ENCODE measurements around the gene CPB2.

Gene CPB2

DNA sequence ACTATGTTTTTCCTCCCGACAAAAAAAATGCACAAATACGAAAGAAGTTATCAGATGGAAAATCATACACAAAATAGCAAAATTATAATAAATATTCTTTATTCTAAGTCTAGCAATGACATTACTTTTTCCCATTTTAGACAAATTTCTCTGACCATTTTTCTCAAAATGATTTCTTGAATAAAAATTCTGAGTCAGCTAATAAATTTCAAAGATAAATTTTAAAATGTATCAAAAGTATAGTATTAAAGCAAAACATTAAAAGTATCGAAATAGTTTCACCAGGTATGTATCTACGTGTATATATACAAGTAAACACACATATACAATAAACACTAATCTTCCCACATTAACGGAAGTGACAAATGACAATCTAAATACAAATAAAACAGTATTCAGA, 61.2 kb downstream of the CPB2 start:
- DNase-seq: no peak

DNA sequence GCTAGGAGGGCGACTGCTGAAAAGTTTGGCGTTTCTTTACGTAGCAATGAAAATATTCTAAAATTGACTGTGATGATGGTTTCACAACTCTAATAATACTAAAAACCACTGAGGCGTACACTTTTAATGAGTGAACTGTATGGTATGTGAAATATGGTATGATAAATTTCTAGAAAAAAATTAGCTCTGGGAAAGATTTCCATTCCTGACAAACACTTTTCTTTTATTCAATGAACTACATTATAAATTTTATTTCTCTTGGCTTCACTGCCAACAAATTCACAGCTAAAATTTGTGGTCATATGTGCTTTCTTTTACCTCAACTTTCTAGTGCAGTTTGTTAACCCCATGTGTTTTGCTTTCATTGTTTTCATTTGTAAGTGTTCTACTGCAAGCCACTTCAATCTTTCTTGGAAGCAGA, 63.4 kb downstream of the CPB2 start:
- no peak for DNase-seq

DNA sequence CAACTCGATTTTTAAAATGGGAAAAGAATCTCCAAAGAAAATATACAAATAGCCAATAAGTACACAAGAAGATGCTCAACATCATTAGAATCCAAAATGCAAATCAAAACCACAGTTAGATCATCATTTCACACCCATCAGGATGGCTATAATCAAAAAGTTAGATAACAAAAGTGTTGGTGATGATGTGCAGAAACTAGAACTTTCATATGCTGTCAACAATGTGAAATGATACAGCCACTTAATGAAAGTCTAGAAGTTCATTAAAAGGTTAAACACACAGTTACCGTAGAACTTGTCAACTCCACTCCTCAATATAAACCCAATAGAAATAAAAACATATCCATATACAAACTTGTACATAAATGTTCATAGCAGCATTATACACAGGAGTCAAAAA, 64.1 kb downstream of the CPB2 start:
- DNase-seq: no peak

DNA sequence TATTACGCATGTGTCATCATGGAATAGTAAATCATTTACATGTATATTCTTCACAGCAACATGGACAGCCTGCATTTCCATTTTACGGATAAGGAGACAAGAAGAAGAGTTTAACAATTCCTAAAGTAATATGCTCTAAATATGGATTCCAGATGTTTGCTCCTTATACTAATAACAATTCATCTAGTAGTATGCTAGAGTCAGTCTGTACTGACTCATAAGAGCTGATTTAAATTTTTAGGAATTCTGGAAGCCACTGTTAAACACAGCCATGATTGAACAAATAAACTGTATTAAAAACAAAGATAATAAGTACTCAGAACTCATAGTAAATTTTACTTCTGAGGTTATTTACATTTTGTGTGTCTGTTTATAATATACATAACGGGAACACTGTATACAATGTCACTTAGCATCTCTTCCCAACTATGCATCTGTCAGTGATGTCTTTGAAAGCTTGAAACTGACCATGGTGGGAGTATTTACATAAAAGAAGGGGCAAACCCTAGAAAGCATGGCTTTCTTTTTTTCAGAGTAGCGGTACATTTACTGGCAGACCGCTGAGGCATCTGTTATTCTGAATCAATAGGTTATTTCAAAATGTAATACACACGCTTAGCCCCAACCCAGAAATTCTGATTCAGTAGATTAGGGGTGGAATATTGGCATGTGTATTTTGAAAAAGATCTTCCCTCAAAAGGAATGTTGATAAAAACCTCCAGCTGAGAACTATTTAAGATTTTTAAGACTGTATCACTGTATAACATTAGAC, 65.2 kb downstream of the CPB2 start:
- no peak for DNase-seq

DNA sequence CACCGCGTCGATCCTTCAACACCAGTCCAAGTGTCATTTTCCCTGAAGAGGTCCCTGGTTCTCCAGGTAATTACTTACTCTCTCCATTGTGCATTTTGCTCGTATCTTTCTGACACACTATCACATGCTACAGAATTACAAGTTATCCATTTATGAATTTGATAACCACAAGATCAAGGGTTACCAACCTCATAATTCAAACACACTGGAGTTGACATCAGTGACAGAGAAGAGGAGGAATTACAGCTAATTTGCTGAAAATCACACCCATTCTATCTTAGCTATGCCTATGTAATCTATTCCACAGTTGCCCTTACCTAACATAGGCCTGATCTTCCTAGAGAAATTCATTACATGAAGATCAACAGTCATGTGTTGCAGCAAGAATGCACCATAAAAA, 66.5 kb downstream of the CPB2 start:
- no peak for DNase-seq

DNA sequence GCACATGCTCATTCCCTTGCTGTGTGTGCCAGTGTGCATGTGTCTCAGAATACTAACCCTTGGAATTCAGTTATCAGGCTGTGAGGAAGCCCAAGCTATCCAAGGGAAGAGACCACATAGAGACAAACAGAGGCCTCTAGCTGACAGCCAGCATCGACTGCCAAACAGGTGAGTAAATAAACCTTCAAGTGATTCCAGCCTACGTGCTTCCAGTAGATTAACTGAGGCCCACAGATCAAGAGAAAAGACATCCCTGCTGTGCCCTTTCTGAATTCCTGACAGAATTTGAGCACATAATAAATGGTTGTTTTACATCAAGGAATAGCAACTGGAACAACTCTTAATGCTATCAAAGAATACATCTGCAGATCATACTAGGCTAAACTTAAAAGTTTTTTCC, 69.8 kb downstream of the CPB2 start:
- no peak for DNase-seq

DNA sequence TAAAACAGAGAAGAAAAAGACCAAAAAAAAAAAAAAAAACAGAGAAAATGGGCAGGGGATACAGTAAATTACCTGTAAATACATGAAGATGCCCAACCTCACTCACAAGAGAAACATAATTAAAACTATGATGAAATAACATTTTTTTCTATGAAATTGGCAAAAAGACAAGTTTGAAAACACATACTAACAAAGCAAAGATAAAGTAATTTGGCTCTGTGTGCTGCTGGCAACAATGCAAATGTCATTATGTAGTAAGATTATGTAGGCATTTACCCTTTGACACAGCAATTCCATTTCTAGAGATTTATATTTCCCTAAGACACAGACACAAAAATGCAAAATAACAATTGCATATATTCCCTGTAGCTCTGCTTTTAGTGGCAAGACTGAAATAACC, 72.5 kb downstream of the CPB2 start:
- no peak for DNase-seq

DNA sequence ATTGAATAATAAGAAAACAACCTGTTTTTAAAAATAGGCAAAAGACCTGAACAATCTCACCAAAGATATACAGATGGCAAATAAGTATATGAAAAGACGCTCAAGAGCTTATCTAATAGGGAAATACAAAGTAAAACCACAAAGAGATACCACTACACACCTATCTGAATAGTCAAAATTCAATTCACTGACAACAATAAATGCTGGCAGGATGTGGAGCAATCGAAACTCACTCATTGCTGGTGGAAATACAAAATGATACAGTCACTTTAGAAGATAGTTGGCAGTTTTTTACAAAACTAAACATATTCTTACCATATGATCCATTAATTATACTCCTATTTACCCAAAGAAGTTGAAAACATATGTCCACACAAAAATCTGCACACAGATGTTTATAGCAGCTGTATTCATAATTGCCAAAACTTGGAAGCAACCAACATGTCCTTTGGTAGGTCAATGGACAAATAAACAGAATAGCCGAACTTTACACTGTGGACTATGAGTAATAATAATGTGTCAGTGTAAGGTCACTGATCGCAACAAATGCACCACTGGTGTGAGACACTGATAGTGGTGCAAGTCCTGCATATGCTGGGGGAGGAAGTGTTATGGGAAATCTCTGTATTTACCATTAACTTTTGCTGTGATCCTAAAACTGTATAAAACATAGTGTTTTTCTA, 73.1 kb downstream of the CPB2 start:
- DNase-seq: no peak

DNA sequence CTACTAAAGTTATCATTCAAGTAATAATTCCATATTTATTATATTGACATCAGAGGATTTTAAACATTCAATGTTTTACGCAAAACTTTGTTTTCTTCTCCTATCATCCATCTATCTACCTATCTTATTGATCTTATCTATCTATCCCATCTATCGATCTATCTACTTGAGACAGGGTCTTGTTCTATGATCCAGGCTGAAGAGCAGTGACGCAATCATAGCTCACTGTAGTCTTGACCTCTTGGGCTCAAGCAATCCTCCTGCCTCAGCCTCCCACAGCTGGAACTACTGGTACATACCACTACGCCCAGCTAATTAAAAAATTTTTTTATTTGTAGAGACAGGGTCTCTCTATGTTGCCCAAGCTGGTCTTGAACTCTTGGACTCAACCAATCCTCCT, 79.7 kb downstream of the CPB2 start:
- no peak for DNase-seq

DNA sequence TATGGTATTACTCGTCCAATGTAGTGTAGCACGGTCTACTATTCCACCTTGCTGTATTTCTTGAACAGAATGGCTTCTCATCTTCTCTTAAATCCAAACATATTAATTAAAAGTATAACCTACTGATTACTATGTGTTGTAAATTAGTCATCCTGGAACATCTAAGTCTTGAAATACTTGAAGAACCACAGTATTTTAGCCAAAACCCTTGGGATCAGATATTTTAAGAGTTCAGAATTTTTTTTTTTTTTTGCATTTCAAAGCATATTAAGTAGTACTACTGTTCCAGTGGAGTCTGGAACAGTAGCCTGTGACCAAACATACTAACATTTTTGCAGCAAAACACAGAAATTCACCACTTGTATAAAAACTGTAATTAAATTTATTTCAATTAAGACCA, 82.4 kb downstream of the CPB2 start:
- DNase-seq: no peak

DNA sequence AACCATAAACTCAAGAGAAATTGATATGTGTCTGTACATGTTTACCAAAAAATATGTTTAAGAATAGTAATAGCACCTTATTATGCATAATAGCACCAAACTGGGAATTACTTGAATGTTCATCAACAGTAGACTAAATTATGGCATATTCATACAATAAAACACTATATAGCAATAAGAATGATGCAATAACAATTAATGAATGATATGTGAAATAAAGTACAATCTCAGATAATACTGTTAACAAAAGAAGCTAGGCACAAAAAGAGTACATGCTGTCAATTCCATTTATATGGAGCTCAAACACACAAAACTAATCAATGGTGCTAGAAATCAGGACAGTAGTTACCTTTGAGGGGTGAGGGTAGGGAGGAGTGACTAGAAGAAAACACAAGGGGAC, 88.6 kb downstream of the CPB2 start:
- DNase-seq: no peak

DNA sequence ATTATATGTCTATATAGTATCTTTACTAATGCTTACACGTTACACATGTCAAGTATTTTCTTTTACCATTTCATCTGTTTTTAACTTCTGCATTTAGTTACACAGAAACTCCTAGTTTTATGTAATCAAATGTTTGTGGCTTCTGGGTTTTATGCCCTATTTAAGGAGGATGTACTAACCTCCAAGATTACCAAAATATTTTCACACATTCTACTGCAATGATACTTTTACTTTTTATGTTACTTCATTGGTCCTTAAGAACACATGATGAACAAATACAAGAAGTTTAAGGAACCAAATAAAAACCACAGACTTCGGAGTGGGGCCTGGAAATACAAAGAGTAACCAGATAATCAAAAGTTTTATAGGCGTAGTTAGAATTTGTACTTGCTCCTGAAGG, 89.5 kb downstream of the CPB2 start:
- no peak for DNase-seq

DNA sequence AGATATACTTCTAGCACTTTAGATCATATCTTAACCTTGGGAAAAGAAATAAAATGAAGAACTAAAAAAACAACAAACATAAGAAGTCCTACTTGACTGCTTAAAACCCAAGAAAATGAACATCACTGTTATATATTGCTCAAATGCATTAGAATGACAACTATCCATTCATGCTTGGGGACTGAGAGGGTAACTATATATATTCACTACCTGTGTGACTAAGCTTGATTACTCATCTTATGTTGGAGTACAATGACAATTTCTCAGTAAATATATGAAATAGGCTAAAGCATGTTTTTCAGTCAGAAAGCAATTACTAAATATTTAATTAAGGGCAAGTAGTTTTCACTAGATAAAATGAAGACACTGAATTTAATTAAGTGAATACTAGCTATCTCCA, 92.4 kb downstream of the CPB2 start:
- peak; percentile 3 for DNase-seq

DNA sequence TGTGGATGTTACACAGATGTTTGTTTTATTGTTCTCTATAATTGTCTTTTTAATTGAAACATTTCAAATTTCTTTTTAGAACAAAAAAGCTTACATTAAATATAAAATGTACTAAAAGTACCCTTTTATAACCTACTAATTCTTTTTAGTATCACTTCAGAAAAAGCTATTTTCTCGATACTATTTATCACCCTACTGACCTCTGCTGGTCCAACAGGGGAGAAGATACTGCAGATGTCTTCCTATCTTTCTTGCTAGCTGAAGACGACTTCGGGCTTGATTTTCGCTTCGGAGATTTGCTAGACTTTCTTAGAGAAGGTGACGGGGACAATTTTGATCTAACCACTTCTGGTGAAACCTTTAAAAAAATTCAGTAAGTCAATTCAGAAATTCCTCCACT, 94.7 kb downstream of the CPB2 start:
- no peak for DNase-seq

DNA sequence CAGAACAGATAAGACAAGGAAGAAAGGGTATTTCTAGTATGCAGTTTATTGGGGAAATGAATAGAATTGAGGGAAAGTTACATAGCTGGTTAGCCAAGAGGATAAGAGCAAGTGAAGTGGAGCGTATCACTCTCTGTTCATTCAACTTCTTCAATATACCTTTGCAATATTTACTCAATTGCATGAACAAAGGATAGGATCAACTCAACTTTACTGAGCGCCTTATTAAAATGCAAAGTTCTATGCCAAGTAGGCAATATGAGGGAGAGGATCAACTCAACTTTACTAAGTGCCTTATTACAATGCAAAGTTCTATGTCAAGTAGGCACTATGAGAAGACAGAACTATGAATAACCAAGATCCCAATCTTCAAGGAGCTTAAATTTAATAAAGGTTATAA, 96.2 kb downstream of the CPB2 start:
- no peak for DNase-seq

DNA sequence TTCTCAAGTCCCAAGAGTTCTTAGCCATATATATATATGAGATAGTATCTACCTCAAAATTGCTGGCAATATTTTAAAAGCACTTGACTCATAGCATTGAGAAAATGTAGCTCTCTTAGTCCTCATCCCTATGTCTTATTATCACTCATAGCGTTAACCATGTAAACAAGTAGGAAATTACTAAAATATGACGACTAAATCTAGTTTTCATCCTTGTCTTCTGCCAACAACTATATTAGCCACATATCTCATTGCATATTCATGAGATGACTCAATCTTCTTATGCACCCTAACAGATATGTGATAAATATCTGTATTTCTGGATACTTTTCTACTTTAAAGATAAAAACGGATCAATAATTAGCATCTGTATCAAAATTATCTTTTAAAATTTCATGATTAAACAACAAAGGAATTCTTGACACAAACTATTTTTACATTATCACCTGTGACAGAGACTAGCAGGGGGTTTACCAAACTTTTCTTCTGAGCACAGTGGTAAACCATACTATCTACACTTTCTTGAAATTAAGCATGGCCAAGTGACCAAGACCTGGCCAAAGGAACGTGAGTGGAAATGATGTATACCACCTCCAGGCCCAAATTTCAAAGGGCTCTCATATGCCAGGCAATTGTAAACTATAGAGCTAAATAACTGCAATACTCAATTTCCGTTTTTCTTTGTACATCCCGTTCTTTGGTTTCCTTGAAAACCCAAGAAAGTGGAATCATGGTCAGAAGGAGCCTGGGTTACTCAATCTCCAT, 98.0 kb downstream of the CPB2 start:
- DNase-seq: no peak

DNA sequence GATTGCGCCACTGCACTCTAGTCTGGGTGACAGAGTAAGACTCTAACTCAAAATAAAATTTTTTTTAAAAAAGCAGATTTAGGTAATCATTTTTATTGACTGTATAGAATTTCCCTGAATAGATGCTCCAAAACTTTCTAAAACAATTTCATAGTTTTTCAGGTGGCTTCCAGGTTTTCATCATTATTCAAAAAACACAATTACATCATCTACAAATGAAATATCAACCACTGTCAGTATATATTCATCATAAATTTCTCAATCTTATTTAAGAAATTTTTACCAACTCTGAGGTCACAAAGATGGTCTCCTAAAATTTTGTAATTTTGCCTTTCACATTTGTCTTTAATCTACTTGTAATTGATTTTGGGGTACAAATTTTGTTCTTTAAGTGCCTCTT, 100.3 kb downstream of the CPB2 start:
- no peak for DNase-seq

Data from activated CD4-positive, alpha-beta T cell treated with anti-CD3 and anti-CD28 coated beads, Interleukin-2, amount 50 U/mL, for 16 hours (primary cell).